Ureter (tissue), 1 donor: ENCODE measurements around the gene IL1A. TPM values are rescaled to one million over a fixed set of nuclear protein-coding genes. Genes with fewer than 3 reads are reported as not detected.

ENCODE experiments used
- DNase-seq: peaks from one replicate; pipeline ENCODE4 v3.0.0-alpha.2; 2020; ENCODE audit warnings: low spot score
- total RNA-seq: library from RNA; stranded (reverse); gene quantifications from one replicate; pipeline ENCODE4 v1.2.4, GENCODE V29; 2023
- donor health status: DM: yes; HTN: yes; CAD: no.

Gene IL1A
- total RNA-seq, 1 donor from 2014 or later: 5.9 TPM

GRCh38 chr2:112793449-112793978, 9.2 kb upstream of the IL1A start:
- no peak for DNase-seq

GRCh38 chr2:112792419-112792818, 8.1 kb upstream of the IL1A start:
- no peak for DNase-seq

- DNase-seq: no peak
Observed at GRCh38 chr2:112791693-112792230, 7.5 kb upstream of the IL1A start.

- DNase-seq: no peak
Observed at GRCh38 chr2:112791019-112791418, 6.7 kb upstream of the IL1A start.

GRCh38 chr2:112790305-112790704, 6.0 kb upstream of the IL1A start:
- no peak for DNase-seq

GRCh38 chr2:112789186-112789585, 4.9 kb upstream of the IL1A start:
- no peak for DNase-seq

GRCh38 chr2:112788653-112789052, 4.4 kb upstream of the IL1A start:
- no peak for DNase-seq

- DNase-seq: no peak
Observed at GRCh38 chr2:112787729-112788393, 3.6 kb upstream of the IL1A start.

- DNase-seq: no peak
Observed at GRCh38 chr2:112787294-112787693, 3.0 kb upstream of the IL1A start.

- DNase-seq: no peak
Observed at GRCh38 chr2:112783187-112783714, 1.0 kb downstream of the IL1A start.

- no peak for DNase-seq
Observed at GRCh38 chr2:112782234-112782799, 2.0 kb downstream of the IL1A start.

- DNase-seq: no peak
Observed at GRCh38 chr2:112779598-112779997, 4.7 kb downstream of the IL1A start.

- DNase-seq: no peak
Observed at GRCh38 chr2:112777036-112777435, 7.3 kb downstream of the IL1A start.

- DNase-seq: no peak
Observed at GRCh38 chr2:112776113-112776512, 8.2 kb downstream of the IL1A start.

GRCh38 chr2:112774536-112775285, 9.6 kb downstream of the IL1A start:
- no peak for DNase-seq

GRCh38 chr2:112773556-112773955, 10.7 kb downstream of the IL1A start:
- DNase-seq: no peak

GRCh38 chr2:112772911-112773475, 11.3 kb downstream of the IL1A start:
- DNase-seq: no peak

- no peak for DNase-seq
Observed at GRCh38 chr2:112772322-112772721, 12.0 kb downstream of the IL1A start.

GRCh38 chr2:112768432-112768831, 15.9 kb downstream of the IL1A start:
- no peak for DNase-seq

- no peak for DNase-seq
Observed at GRCh38 chr2:112767693-112768330, 16.5 kb downstream of the IL1A start.

- no peak for DNase-seq
Observed at GRCh38 chr2:112765251-112765650, 19.0 kb downstream of the IL1A start.
